Loucy (cell line): ENCODE measurements around the gene FFAR3.

Experiments
- H2AFZ ChIP-seq: fragments of 200-600 bp; sonication (generic); 2 replicates; pipeline ENCODE4 v1.6.0; 2016; ENCODE audit warnings: antibody characterized with exemption, mild to moderate bottlenecking, low read length, moderate library complexity
- H3F3A ChIP-seq: fragments of 200-600 bp; 2 replicates; pipeline ENCODE4 v1.6.0; 2016; ENCODE audit warnings: antibody characterized with exemption, low read depth, mild to moderate bottlenecking
- H3K27me3 ChIP-seq: fragments of 200-600 bp; sonication (generic); 2 replicates; pipeline ENCODE4 v1.6.1; 2014; ENCODE audit warnings: low read length, mild to moderate bottlenecking; ENCODE audit not compliant: insufficient read depth, poor library complexity, severe bottlenecking
- H3K36me3 ChIP-seq: fragments of 200-600 bp; sonication (generic); 2 replicates; pipeline ENCODE4 v1.6.1; 2016; ENCODE audit warnings: low read length; ENCODE audit not compliant: insufficient read depth
- H3K4me1 ChIP-seq: fragments of 200-600 bp; sonication (generic); 2 replicates; pipeline ENCODE4 v1.5.1; 2014; ENCODE audit warnings: low read length, mild to moderate bottlenecking; ENCODE audit not compliant: insufficient read depth, poor library complexity, severe bottlenecking
- H3K4me2 ChIP-seq: fragments of 200-600 bp; sonication (generic); 2 replicates; pipeline ENCODE4 v1.6.0; 2014; ENCODE audit warnings: antibody characterized with exemption, low read length, low read depth, mild to moderate bottlenecking; ENCODE audit not compliant: poor library complexity, severe bottlenecking
- H3K4me3 ChIP-seq: fragments of 200-600 bp; sonication (generic); 2 replicates; pipeline ENCODE4 v1.5.1; 2014; ENCODE audit warnings: low read length, mild to moderate bottlenecking, mixed read lengths; ENCODE audit not compliant: poor library complexity, severe bottlenecking
- H3K79me2 ChIP-seq: fragments of 200-600 bp; sonication (generic); 2 replicates; pipeline ENCODE4 v1.6.1; 2014; ENCODE audit warnings: low read length; ENCODE audit not compliant: insufficient read depth
- H3K9ac ChIP-seq: fragments of 200-600 bp; sonication (generic); 2 replicates; pipeline ENCODE4 v1.6.0; 2014; ENCODE audit warnings: mild to moderate bottlenecking, low read depth, low read length, moderate library complexity; ENCODE audit not compliant: poor library complexity, severe bottlenecking
- H3K9me2 ChIP-seq: fragments of 200-600 bp; sonication (generic); replicated peaks from 2 replicates; pipeline ENCODE4 v1.6.1; 2016; ENCODE audit warnings: low read depth, low read length, mixed read lengths
- H3K9me3 ChIP-seq: fragments of 200-600 bp; sonication (generic); 2 replicates; pipeline ENCODE4 v1.6.1; 2014; ENCODE audit warnings: mild to moderate bottlenecking, antibody characterized with exemption, low read length, low read depth; ENCODE audit not compliant: insufficient read depth
- H4K20me1 ChIP-seq: fragments of 200-600 bp; sonication (generic); 2 replicates; pipeline ENCODE4 v1.6.0; 2014; ENCODE audit warnings: antibody characterized with exemption, low read length, mild to moderate bottlenecking; ENCODE audit not compliant: insufficient read depth, poor library complexity, severe bottlenecking
- CTCF ChIP-seq: fragments of 200-600 bp; sonication (generic); conservative IDR thresholded peaks from 2 replicates; pipeline ENCODE4 v1.5.1; 2014; ENCODE audit warnings: mild to moderate bottlenecking, antibody characterized with exemption, low read length
- EZH2phosphoT487 ChIP-seq: fragments of 200-600 bp; IDR thresholded peaks from 2 replicates; pipeline ENCODE4 v1.6.1; 2018; ENCODE audit warnings: antibody characterized with exemption, mild to moderate bottlenecking, moderate library complexity, borderline replicate concordance

The FFAR3 gene

DNA sequence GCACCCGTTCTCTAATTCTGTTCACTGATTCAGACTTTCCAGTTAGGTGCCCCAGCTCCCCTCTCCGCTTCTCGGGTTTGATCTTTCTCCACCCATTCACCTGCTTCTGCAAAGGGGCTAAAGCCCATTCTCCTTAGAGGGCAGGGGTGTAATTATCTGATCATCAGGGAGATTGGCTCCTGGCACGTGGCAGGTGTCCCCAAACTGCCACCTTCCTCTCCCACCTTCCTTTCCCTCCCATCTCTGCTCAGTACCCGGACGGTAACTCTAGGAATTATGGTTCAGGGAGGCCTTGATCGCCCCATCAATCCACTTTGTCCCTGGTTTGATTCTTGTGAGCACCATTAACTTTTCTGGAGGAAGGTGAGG lies 10.3 kb upstream of the FFAR3 start:
- no peaks in the 10 kb centered on the region for H3K9me3 ChIP-seq
- peak overlapping the region; percentile 69 for H3K4me2 ChIP-seq
- no peaks in the 10 kb centered on the region for H3F3A ChIP-seq
- H3K4me3 ChIP-seq: no peak overlapping the region
- H3K79me2 ChIP-seq: no peaks in the 10 kb centered on the region
- peaks cover 29% of the 10 kb centered on the region for H3K4me1 ChIP-seq
- H3K36me3 ChIP-seq: no peaks in the 10 kb centered on the region
- H3K9ac ChIP-seq: peak overlapping the region; percentile 57
- H2AFZ ChIP-seq: no peak overlapping the region
- no peaks in the 10 kb centered on the region for H3K27me3 ChIP-seq
- H3K9me2 ChIP-seq: no peaks in the 10 kb centered on the region
- H4K20me1 ChIP-seq: no peaks in the 10 kb centered on the region
- no peak for TF ChIP-seq CTCF
- no peak for TF ChIP-seq EZH2phosphoT487

- no peaks in the 10 kb centered on the region for H3K79me2 ChIP-seq
- no peaks in the 10 kb centered on the region for H3F3A ChIP-seq
- no peaks in the 10 kb centered on the region for H3K9me3 ChIP-seq
- no peaks in the 10 kb centered on the region for H3K9me2 ChIP-seq
- H3K4me2 ChIP-seq: no peak overlapping the region
- peaks cover 29% of the 10 kb centered on the region for H3K4me1 ChIP-seq
- no peaks in the 10 kb centered on the region for H3K27me3 ChIP-seq
- no peak overlapping the region for H3K9ac ChIP-seq
- H3K36me3 ChIP-seq: no peaks in the 10 kb centered on the region
- H3K4me3 ChIP-seq: no peak overlapping the region
- no peak overlapping the region for H2AFZ ChIP-seq
- no peak for TF ChIP-seq CTCF
- TF ChIP-seq EZH2phosphoT487: no peak
- H4K20me1 ChIP-seq: no peaks in the 10 kb centered on the region
Observed at GRCh38 chr19:35348911-35349611, 9.2 kb upstream of the FFAR3 start.

DNA sequence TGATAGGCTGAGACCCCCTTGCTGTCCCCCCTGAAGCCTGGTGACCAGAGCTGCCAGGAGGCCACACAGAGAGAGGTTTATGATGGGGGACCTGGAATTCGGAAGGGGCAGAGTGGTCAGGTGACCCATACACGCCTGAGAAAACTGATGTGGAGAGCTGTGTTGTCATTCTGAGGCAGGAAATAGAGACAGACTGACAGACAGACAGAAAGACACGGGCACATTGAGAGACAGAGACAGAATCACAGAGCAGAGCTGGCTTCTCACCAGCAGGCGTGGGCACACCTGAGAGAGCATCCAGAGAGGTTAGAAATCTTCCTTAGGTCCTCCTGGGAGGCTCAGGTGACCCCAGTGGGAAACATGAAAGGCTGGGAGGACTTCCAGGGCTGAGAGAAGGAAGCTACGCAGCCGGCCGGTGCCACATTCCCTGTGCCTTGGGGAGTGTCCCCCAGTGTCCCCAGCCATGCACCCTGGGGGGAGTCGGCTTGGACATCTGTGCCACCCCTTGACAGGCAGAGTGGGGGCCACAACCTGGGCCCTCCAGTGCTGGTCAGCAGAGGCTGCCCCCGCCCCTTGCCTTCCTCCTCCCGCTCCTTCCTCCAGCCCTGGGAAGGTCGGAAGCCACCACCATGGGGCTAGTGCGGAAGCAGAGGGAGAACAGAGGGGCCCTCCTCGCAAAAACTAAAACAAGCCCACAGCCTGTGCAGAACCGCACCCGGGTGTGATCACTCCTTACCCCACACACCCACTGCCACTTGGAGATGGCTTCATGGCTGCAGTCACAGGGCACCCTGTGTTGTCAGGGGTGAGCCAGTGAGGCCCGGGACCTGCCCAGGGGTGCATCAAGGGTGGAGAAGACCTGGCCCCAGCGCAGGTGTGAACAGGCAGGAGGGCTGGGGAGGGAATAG lies 8.4 kb upstream of the FFAR3 start:
- Histone ChIP-seq H3K9me2 (no peaks in the 10 kb centered on the region), H2AFZ (no peak overlapping the region), H3K79me2 (no peaks in the 10 kb centered on the region), H3K9me3 (no peaks in the 10 kb centered on the region), H3F3A (no peaks in the 10 kb centered on the region), H3K36me3 (no peaks in the 10 kb centered on the region), H3K4me2 (no peak overlapping the region), H3K9ac (no peak overlapping the region), H3K27me3 (no peaks in the 10 kb centered on the region), H4K20me1 (no peaks in the 10 kb centered on the region), H3K4me1 (peaks cover 29% of the 10 kb centered on the region), H3K4me3 (no peak overlapping the region)
- TF ChIP-seq EZH2phosphoT487 (no peak), CTCF (no peak)
